Measurements from ENCODE around the gene TSHZ2.

Gene TSHZ2, protein sequence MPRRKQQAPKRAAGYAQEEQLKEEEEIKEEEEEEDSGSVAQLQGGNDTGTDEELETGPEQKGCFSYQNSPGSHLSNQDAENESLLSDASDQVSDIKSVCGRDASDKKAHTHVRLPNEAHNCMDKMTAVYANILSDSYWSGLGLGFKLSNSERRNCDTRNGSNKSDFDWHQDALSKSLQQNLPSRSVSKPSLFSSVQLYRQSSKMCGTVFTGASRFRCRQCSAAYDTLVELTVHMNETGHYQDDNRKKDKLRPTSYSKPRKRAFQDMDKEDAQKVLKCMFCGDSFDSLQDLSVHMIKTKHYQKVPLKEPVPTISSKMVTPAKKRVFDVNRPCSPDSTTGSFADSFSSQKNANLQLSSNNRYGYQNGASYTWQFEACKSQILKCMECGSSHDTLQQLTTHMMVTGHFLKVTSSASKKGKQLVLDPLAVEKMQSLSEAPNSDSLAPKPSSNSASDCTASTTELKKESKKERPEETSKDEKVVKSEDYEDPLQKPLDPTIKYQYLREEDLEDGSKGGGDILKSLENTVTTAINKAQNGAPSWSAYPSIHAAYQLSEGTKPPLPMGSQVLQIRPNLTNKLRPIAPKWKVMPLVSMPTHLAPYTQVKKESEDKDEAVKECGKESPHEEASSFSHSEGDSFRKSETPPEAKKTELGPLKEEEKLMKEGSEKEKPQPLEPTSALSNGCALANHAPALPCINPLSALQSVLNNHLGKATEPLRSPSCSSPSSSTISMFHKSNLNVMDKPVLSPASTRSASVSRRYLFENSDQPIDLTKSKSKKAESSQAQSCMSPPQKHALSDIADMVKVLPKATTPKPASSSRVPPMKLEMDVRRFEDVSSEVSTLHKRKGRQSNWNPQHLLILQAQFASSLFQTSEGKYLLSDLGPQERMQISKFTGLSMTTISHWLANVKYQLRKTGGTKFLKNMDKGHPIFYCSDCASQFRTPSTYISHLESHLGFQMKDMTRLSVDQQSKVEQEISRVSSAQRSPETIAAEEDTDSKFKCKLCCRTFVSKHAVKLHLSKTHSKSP (N-terminal part only)

DNA sequence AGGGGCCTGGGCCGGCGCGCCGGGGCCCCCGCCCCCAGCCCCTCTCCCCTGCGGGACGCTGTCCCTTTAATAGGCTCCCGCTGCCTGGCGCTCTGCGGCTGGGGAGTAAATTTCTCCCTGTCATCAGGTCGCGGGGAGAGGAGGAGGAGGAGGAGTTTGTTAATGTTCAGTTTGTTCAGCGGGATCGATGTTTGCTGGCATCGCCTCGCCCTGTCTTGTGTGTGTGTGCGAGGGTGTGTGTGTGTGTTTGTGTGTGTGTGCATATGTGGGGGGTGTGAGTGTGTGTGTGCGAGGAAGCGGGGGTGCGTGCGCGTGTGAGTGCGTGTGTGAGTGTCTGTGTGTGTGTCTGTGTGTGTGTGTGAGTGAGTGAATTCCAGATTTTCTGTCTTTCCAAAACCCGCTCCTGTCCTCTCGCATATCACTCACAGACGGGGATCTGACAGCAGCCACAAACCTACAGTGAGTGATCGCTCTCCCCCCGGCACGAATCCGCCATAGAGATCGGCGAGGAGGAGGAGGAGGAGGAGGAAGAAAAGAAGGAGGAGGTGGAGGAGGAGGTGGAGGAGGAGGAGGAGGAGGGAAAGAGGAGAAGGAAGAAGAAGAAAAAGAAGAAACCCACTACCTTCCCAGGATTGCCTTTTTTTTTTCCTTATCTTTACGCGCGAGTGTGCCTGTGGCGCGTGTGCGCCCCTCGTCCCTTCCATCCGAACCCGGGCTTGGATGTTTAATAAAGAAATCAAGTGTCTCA lies at the start of gene TSHZ2:
TSHZ2 (plus strand) TSS at position 169 of the 748 bp plus-strand sequence. CDS start 936 bp downstream, outside the sequence.
- peak; percentile 37 to 53 for DNase-seq (ENCODE audit: low read depth in 2 of 2)

DNA sequence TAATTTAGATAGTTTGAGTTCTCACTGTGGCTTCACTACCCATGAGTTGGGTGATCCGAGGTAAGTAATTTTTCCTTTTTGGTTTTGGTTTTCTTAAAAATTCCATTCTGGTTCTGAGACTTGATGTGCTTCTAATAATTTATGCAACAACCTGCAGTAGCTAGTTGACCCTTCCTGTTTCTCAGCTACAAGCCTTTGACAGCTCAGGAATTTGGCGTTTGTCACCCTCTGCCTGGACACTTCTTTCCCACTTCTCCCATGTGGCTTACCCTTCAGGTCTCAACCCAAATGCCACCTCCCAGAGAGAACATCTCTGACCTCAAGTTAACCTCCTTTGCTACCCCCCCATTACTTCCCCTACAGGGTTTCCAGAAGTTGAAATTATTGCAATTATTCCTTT lies 49.7 kb upstream of the TSHZ2 start:
- no peak for DNase-seq (ENCODE audit: low read depth in 2 of 2)

DNA sequence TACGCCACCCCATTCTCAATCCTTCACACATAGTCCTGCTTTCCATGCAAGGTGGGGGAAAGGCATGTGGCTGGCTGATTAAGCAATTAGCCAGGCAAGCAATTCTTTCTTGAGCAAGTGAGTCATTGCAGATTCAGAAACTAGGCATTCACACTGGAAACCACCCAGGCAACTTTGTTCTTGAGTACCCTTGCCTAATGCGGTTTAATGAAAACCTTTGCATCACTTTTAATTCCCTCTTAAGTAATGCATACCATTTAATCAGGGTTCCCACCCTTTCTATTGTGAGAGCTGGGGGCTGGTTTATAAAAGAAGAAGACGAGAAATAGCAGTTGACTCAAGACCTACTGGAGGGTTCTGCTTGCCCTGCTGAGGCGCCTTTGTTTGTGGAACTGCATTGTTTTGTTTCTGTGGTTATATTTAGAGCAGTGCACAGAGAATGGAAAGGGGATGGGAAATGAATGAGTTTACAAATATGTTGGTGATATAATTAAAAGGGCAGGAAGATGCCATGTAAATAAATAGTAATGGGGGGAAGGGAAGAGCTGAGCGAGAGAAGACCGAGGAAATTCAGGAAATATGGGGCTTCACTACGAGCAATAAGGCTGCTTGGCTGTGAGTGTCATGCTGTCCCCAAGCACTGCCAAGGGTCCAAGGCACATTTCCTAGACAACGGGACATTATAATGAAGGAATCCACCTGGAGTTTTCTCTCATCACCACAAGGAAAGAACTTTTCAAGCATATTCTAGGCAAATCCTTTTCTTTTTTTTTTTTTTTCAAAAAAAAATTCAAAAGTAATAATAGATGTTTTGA lies 48.8 kb upstream of the TSHZ2 start:
- DNase-seq (ENCODE audit: low read depth in 2 of 2) = no peak

DNA sequence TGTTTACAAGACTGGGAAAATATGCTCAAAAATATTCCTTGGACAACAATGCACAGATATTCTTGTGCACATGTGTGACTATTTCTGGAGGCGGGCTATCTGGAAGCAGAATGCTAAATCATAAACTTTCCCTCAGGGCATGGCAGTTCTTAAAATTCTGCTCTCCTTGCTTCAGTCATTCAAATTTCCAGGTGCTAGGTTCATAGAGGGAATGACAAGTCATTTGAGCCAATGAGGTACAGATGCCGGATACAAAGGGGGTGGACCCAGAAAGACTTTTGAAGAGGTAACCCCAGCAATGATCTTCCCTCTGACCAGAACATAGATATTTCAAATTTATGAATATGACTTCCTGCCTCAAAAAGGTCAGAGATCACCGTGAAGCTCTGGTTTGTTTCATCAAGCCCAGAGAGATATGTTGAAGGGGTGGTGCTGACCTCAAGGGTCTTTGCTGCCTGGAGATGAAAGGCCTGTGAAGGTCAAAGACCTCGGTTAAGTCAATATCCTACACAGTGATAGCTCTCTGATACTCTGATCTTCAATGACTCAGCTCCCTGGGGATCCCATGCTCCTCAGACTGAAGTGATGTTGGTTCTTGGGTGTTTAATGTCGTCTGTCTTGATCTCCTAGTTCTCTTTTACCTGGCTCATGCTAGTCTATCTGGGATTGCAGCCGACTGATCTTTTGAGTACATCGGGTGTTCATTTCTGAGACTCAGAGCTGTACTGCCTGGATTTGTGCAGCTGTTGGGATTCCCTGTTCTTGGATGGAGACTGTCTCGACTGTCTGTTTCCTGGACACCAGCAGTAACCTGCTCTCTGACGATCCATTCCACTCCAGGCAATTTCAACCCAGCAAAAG lies 47.5 kb upstream of the TSHZ2 start:
- no peak for DNase-seq (ENCODE audit: low read depth in 2 of 2)

DNA sequence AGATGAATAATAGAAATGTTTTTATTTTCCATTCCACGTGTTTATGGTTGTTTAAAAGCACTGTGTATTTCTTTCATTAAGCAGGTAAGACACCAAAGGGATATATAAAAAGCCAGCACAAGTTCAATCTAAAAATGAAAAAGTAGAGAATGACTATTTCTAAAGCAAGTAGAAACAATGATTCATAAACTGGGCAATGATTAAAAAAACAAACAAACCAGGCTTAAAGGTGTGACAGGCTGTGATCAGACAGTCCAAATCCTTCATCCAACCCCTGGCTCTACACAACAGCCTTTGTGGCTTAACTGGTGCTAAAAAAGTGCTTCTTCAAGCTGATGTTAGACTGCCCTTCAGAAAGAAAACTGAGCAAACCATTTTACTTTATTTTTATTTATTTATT lies 45.7 kb upstream of the TSHZ2 start:
- no peak for DNase-seq (ENCODE audit: low read depth in 2 of 2)

DNA sequence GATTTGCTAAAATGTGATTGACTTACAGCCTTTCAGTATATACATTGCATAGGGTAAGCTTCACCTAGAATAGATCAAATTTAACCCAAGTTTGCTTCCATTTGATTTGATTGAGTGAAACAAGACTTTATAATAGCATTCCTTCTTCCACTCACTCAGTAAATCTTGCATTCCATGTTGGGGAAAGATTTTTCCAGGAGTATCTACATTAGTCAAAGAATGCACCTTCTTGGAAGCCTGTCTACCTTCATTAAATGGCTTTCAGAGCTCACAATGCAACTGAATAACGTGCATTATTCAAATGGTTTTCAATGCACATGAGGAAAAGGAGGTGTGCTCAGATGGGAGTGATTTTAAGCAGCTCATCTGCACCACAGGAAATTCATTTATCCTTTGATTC lies 38.3 kb upstream of the TSHZ2 start:
- DNase-seq (ENCODE audit: low read depth in 2 of 2) = no peak

DNA sequence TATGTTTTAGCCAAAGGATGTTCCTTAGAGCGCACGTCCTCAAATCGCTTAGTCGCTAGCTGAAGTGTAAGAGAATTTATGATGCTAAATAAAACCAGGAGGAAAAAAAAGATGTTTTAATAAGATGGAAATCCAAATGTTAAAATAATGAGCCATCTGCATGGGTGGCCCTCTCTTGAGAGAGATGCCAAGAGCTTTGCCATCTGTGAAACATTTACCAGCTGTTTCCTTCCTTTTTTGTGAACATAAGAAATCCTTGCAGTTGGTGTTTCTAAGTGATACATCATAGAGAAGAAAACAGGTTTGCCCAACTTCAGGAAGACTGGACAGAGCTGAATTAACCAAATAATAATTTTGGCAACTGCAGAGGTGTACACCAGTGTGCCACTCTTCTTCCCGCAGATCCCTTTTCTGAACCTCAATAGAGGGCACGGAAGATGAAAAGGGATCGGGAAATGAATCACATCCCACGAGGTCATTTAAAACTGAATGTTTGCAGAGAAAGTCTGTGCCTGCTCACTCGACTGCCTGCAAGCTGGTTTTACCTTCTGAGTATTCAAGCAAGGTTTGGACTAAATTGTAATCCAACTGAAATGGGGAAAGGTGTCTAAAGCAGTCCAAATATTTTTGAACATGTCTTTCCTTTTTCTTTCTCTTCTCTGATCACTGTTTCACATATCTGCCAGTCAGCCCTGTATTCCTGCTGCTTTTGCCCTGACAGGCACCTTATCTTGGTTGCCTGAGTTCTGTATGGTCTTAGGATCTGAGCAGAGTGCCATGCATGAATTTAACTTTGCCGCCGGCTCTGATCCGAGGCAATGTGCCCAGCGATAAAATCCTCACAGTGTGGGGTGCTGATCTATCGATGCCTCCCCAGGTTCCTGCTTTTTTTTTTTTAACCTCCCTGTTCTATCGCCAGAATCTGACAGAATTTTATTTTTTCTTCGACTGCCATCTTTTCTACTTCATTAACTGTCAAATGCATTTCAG lies 35.5 kb upstream of the TSHZ2 start:
- DNase-seq (ENCODE audit: low read depth in 2 of 2) = no peak

DNA sequence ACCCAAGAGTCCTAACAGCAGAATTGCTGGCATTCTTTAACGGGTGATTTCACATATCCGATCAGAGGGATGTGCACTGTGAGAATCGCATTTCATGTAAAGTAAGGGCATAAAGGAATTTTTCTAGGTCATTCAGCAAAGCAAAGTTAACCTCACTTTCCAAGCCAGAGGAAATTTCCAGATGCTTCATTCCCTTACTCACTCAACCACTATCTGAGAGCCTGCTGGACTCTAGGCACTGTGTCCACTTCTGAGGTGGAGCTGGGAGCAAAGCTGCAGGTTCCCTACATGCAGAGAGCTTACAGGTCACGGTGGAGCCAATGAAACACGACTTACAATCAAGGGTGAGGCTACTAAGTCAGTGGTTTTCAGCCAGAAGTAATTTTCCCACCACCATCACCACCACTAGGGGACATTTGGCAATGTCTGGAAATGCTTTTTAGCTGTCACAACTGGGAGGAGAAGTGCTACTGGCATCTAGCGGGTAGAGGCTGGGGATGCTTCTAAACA lies 34.5 kb upstream of the TSHZ2 start:
- no peak for DNase-seq (ENCODE audit: low read depth in 2 of 2)

DNA sequence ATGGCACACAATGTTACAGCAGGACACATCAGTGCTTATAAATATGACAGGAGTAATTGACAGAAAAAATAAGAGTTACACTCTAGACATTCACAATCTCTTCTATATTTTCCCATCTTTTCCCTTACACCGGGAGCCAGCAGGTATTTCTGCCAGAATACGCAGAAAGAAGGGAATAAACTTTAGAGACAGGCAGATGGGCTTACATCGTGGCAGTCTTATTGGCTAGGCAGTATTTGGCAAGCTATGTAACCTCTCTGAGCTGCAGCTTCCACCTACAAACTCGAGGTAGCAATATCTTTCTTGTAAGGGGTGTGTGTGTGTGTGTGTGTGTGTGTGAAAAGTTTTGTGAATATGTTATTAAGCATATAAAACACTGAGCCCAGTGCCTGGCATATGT lies 33.0 kb upstream of the TSHZ2 start:
- DNase-seq (ENCODE audit: low read depth in 2 of 2) = no peak

DNA sequence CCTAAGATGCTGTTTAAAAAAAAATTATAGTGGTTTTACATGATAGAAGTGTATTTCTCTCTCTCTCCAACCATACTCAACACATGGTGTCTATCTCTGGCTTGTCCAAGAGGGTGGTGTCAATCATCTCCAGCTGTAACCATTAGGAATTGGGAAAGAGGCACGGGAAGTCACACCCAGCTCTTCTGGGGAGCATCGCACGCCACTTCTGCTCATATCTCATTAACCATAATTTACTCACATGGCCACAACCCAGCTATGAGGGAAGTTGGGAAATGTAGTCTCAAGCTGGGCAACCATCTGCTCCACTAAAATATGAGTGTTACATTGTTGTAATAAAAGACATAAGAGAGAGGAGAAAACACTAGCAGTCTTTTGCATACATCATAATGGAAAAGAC lies 30.4 kb upstream of the TSHZ2 start:
- DNase-seq (ENCODE audit: low read depth in 2 of 2) = no peak

DNA sequence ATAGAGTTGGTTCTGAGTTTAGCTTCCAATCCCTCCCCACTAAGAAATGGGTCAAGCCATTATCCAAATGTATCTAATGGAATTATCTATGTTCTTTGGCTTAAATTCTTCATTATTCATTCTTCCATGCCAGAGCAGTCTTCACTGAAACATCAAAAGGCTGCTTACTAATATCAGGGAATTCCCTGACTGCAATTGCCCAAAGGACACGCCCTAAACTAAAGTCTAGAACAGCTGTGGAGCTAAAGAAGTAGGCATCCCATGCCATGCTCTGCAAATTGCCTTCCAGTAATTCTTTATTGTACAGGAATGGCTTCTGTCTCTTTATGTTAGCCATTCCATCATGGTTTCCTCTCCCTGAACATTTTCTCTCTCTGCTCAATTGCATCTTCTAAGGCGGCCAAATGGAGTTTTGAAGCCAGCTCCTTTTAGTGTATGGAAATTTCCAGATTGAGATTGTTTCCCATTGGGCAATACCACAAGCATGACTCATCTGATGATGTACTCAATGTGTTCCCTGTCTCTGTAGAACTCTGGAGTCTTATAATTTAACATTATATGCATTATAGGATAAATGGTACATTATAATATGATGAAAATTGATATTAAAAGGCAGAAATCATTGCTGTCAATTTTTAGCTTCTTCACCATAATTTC lies 28.8 kb upstream of the TSHZ2 start:
- DNase-seq (ENCODE audit: low read depth in 2 of 2) = no peak

DNA sequence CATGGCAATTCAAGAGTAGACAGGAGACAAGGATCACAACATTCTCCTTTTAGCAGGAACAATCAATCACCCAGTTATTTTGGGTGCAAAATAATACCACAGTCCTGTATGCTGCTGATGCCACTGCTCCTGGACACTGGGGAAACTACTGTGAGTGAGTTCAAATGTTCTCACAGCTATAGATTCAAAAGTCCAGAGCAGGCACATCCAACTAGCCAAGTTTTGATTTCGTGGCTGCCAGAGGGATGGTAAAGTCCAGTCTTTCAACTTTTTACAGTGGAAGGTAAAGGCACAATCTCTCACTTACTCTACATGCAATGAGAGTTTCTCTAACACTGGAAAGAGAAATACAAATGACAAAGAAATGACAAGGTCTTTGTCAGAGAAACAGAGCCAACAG lies 26.9 kb upstream of the TSHZ2 start:
- DNase-seq (ENCODE audit: low read depth in 2 of 2) = no peak

DNA sequence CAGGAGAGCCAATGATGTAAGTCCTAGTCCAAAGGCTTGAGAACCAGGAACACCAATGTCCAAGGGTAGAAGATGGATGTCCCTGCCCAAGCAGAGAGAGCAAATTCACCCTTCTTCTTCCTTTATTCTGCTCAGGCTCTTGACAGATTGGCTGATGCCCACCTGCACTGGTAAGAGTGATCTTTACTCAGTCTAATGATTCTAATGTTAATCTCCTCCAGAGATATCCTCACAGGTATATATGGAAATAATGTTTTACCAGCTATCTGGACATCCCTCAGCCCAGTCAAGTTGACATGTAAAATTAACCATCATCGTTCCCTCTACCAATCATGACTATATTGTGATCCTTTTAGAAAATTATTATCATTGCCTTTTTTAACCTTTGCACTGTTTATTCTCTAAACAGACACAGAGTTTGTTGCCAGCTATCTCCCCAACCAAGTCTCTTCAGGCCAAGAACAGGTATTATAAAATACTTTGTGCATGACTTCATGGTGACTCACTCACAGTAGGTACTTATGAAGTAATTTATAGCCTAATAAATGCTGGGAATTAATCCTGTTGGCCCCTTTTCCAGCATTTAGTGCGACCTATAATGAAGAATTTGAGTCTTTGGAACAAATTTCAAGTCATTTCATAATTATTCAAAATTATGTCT lies 26.2 kb upstream of the TSHZ2 start:
- no peak for DNase-seq (ENCODE audit: low read depth in 2 of 2)

DNA sequence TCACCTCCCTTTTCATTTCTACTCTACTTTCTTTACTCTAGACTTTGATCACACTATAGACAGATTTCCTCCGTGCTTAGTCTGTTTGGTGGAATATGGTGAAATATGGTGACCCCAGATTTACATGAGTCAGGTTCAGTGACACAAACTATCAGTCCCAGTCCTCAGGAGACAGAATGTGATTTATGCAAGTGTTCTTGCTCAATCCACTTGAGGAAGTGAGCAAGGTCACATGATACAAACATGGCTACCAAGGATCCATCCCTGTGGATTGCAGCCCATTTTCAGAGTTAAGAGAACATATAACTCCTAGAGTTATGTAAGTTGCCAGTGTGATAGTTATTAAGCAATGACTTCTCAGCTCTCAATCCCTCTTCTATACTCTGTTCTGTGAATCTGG lies 23.7 kb upstream of the TSHZ2 start:
- DNase-seq (ENCODE audit: low read depth in 2 of 2) = no peak

DNA sequence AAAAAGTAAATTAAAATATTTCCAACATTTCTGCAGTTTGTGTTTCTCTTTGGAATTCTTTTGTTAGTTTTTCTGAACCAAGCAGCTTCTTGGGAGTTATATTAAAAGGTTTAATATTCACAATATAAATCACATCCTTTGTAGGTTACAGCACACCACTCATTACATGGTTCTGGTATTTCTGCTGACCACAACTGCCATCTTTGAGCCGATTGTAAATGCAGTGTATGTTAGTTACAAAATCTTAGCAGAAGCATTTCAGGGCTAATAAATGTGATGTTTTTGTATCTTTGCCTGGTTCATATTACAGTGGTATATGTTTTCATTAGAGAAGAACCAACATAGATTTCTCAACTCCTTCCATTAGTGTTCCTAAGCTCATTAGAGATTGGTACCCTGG lies 19.1 kb upstream of the TSHZ2 start:
- no peak for DNase-seq (ENCODE audit: low read depth in 2 of 2)

DNA sequence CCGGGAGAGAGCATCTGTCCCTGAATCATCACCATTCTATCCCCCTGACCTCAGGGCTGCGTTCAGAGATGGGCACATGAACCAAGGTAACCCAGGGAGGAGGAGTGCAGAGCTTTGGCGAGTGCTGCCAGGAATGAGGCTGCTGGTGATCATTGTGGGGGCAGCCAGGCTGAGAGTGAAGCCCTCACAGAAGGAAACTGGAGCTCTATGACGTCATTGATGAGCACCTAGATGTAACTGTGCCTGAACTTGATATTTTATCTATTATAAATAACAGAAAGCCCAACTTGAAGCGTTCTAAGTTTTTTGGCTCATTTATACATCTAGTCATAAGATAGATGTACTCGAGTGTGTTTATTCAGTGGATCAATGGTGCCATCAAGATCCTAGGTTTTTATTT lies 17.3 kb upstream of the TSHZ2 start:
- no peak for DNase-seq (ENCODE audit: low read depth in 2 of 2)

DNA sequence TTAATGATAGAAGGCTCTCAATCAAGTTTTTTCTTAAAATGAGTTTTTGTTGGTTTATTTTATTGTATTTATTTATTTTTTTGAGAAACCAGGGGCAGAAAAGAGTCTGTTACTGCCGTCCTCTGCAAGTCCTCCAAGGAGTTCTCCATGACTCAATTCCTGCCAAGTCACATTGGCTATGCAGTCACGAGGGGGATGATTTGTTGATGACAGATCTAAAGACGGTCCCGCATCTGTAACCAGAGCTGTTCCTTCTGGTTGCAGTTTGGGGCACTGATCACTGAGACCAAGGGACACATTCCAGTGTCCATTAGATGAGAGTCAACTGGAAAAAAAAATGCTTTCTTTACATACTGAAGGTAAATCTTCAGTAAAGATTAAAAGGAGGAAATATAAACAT lies 13.9 kb upstream of the TSHZ2 start:
- DNase-seq (ENCODE audit: low read depth in 2 of 2) = no peak

DNA sequence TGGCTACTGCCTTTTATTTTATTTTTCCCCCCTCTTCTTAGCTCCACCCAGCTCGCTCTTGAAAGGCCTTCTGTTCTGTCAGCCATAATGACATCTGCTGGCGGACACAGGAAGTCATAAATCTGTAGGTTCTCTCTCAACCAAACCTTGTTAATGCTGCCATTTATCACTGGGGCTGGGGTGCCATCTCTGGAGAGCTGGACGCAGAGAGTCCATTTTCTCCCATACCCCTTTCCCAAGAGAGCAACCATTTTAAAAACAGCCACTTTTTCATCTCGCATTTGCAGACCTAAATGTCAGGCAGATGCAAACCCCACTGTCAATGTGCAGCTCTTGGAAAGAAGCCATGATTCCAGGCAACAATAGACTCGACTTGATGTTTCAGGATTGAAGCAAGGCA lies 13.0 kb upstream of the TSHZ2 start:
- no peak for DNase-seq (ENCODE audit: low read depth in 2 of 2)

All from stimulated activated CD4-positive, alpha-beta T cell treated with anti-CD3 and anti-CD28 coated beads, Interleukin-1b, Interleukin-23, amount 100 ng/mL, for 4 hours (primary cell).